HUES6 (cell line): ENCODE data around the gene TPO.
"Not testable (repeated sequence)": the region's sequence is repeated elsewhere in the genome, so short reads cannot be mapped to it uniquely, and the experiment has no call there.

Source experiments
- H3K27ac ChIP-seq: 2 replicates; pipeline ENCODE4 v1.7.0; 2013; ENCODE audit warnings: low read depth, mild to moderate bottlenecking, low read length, inconsistent platforms
- H3K27me3 ChIP-seq: 2 replicates; pipeline ENCODE4 v1.6.1; 2013; ENCODE audit warnings: low read length; ENCODE audit not compliant: control insufficient read depth, insufficient read depth
- H3K36me3 ChIP-seq: 2 replicates; pipeline ENCODE4 v1.6.1; 2013; ENCODE audit warnings: low read length; ENCODE audit not compliant: control insufficient read depth, insufficient read depth
- H3K4me1 ChIP-seq: 2 replicates; pipeline ENCODE4 v1.6.1; 2013; ENCODE audit warnings: low read length; ENCODE audit not compliant: control insufficient read depth, insufficient read depth
- H3K4me3 ChIP-seq: 2 replicates; pipeline ENCODE4 v1.5.1; 2013; ENCODE audit warnings: low read depth, low read length
- H3K9ac ChIP-seq: one replicate; pipeline ENCODE4 v1.6.1; 2013; ENCODE audit warnings: mild to moderate bottlenecking, low read length
- H3K9me3 ChIP-seq: 2 replicates; pipeline ENCODE4 v1.6.1; 2013; ENCODE audit warnings: low read depth, low read length; ENCODE audit not compliant: control insufficient read depth, insufficient read depth

Gene TPO

DNA sequence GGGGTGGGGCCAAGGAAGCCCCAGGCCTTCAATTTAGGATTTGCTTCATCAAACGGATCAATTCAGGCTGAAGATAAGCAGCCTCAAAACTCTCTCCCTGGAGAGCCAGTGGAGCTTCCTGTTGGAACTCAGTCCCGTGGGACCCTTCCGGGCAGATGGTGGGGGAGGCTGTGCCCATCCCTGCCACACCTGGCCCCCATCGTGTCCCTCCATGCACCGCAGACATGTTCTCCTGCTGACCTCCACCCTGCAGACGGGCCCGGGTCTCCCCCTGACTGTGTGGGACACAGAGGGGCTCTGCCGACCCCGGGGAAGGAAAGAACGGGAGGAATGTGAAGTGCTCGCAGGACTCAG, 144.2 kb downstream of the TPO start:
- no peak overlapping the region for H3K9ac ChIP-seq
- H3K36me3 ChIP-seq, result no peaks in the 10 kb centered on the region
- no peaks in the 10 kb centered on the region for H3K4me1 ChIP-seq
- H3K27ac ChIP-seq, result no peak overlapping the region
- H3K4me3 ChIP-seq, result no peak overlapping the region
- no peaks in the 10 kb centered on the region for H3K9me3 ChIP-seq
- no peaks in the 10 kb centered on the region for H3K27me3 ChIP-seq

DNA sequence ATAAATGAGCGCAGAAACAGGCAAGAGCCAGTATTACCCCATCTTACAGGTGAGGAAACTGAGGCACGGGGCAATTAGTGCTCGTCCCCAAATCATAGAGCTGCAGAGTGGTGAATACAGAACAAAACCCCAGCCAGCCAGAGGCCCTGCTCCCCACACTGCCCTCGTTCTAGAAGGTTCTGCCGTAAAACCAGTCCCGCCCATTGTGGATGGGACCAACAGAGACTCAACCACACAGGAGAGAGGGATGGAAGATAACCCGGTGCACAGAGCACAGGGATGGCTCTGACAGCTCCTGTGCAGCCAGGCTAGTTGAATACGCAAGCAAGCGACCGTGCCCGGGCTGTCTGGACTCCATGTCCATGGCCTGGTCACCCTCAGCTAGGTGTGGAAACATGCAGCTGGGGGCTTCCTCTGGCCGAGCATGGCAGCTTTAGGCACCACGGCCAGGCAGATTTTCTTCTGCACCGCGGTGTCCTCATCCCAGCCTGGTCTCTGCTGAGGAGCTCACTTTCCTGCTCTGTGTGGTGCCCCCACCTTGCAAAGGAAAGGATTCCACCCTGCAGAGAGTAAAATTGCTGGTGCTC, 146.4 kb downstream of the TPO start:
- Histone ChIP-seq H3K27me3 (no peaks in the 10 kb centered on the region), H3K4me3 (no peak overlapping the region), H3K36me3 (no peaks in the 10 kb centered on the region), H3K9me3 (no peaks in the 10 kb centered on the region), H3K4me1 (no peaks in the 10 kb centered on the region), H3K9ac (no peak overlapping the region), H3K27ac (no peak overlapping the region)

DNA sequence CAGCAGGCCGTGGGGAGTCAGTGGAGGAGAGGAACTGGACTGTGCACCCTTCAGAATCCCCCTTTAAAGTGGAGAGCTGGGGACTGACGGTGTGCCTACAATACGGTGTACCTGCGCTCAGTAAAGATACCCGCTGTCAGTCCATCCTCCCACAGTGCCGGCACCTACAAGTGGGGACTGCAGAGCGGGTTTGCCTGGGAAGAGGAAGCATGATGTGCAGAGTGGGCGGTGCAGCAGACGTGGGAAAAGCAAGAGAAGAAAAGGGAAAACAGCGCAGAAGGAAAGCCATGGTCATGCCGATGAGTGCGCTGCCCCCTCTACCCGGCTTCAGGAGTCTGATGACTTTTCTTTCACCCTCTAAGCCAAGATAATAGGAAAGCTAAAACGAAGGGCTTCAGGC, 148.0 kb downstream of the TPO start:
- Histone ChIP-seq H3K4me3 (no peak overlapping the region), H3K27ac (no peak overlapping the region), H3K36me3 (no peaks in the 10 kb centered on the region), H3K9ac (no peak overlapping the region), H3K9me3 (no peaks in the 10 kb centered on the region), H3K4me1 (no peaks in the 10 kb centered on the region), H3K27me3 (no peaks in the 10 kb centered on the region)

DNA sequence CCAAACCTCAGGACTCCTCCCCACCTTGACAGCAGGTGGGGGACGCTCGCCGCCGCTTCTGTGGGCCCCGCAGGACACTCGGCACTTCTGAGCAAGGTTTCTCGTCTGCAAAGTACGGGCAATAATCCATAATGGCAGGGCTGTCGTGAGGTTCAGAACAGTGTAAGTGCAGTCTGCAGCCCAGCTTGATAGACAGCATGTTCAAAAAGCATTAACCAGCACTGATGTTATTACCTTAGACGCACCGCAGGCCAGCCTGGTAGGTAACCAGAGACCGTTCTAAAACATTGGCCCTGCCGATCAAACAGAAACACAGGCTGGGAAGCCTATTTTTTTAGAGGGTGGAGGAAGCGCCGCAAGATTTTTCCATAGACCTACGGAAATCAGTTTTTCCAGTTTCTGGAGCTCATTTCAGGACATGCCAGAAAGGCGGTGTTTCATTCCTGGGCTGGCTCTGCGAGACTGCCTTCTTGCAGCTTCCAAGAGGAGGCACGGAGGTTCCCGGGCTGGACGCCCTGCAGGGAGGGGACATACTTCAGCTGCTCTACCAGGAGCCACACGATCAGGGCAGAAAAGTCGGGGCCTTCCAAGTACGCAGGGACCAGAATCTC, 148.7 kb downstream of the TPO start:
- Histone ChIP-seq H3K4me3 (no peak overlapping the region), H3K9ac (no peak overlapping the region), H3K36me3 (no peaks in the 10 kb centered on the region), H3K9me3 (no peaks in the 10 kb centered on the region), H3K27me3 (no peaks in the 10 kb centered on the region), H3K4me1 (no peaks in the 10 kb centered on the region), H3K27ac (no peak overlapping the region)

DNA sequence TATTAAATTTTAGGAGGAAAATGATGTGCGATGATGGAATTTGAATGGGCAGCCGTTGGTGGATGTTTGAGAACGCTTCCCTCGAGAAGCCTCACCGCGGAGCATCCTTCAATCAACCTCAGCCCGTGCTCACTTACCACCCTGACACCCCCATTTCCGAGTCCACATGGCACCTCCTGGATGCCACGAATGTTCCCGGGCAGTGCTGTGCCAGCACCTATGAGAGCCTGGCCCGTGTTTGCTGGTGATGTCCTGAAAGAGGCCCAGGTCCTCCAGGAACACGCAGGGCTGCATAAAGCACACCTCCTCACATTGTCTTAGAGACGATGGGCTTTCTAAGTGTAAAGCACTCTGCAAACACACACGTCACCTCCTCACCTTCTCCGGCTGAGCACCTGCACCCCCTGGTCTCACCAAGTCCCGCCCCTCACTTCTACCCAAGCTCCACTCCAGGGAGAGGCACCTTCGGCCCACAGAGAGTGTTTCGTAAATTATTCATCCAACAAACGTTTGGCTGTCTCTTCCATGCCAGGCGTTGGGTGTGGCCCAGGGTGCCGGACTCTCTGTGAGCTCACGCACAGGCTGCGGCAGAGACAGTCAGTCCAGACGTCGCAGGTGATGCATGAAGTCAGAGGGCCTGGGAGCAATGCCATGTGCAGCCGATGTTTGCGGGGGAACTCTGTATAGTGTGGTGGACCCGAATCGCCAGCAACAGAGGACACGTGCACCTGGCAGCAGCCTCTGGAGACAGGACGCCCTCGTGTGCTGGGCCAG, 150.0 kb downstream of the TPO start:
- no peak overlapping the region for H3K4me3 ChIP-seq
- no peak overlapping the region for H3K9ac ChIP-seq
- H3K27me3 ChIP-seq, result no peaks in the 10 kb centered on the region
- no peaks in the 10 kb centered on the region for H3K36me3 ChIP-seq
- H3K27ac ChIP-seq, result no peak overlapping the region
- H3K4me1 ChIP-seq, result no peaks in the 10 kb centered on the region
- no peaks in the 10 kb centered on the region; the same call in 1 of the 2 replicates for H3K9me3 ChIP-seq

DNA sequence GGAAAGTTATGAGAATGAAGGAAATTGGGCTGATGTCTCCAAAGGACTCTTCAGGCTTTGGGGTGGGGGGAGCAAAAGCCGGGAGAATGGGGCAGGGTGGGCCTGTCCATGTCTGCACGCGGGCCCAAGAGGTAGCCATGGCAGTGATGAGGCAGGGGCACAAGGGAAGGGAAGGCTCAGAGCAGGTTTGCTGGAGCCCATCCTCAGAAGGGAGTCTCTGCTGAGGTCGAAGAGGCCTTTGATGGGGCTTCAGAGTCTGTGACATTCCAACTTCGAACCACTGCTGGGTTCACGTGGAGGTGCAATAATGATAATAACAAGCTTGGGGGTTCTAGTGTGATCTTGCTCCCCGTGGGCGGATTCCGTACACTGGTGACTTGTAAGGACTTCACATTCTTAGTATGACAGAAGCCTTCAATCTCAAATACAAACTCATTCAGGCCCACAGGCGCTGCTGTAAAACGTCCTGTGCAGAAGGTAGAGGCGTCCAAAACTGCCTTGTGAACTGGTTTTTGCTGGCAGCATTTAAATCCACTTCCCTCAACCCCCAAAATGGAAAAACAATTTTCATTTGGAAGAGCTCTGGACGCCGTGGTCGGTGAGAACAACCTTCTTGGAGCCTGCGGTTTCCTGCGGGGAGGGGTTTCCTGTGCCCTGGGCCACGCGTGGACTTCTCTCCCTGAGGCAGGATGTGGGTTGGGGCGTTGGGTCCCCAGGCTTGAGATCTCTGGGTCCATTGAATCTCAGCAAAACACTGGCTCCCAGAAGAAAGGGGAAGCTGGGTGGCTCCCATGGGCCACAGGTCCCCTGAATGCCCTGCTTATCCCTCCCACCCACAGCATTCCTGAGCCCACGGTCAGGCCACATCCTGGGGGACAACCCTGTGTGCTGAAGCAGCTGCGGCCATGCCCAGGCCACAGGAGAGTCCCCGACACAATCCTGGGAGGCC, 151.0 kb downstream of the TPO start:
- no peak overlapping the region for H3K27ac ChIP-seq
- no peak overlapping the region for H3K9ac ChIP-seq
- no peaks in the 10 kb centered on the region for H3K27me3 ChIP-seq
- H3K9me3 ChIP-seq, result no peaks in the 10 kb centered on the region; the same call in 1 of the 2 replicates
- H3K4me1 ChIP-seq, result no peaks in the 10 kb centered on the region
- no peaks in the 10 kb centered on the region for H3K36me3 ChIP-seq
- no peak overlapping the region for H3K4me3 ChIP-seq

DNA sequence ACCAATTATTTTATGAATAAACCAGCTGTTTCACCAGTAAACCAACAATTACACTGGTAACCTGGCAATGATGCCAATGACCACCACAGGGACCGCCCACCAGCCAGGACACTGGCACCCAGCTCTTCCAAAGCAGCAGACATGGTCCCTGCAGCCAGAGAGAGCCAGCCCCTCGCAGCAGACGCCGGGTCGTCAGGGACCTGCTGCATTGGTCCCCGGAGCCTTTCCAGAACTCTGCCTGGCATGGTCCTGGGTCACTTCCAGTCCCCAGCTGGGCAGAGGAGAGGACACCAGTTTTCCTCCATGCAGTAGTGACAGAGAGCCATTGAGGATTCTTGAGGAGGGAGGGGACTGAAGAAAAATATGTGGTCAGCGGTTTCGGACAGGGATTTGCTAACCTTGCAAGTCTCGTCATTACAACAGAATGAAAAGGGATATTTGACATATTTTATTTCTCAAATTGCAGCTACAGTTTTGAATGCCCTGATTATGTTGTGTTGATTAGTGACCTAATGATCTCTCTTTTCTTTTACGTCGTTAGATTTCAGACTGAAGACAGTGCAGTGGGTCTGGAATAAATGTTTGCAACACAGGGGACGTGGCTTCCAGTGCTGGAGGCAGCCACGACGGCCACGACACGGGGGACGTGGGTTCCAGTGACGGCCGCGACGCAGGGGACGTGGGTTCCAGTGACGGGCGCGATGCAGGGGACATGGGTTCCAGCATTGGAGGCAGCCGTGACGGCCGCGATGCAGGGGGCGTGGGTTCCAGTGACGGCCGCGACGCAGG, 154.5 kb downstream of the TPO start:
- Histone ChIP-seq H3K36me3 (no peaks in the 10 kb centered on the region), H3K4me1 (no peaks in the 10 kb centered on the region), H3K4me3 (no peak overlapping the region), H3K27ac (no peak overlapping the region), H3K9me3 (no peaks in the 10 kb centered on the region; the same call in 1 of the 2 replicates), H3K9ac (no peak overlapping the region), H3K27me3 (no peaks in the 10 kb centered on the region)

DNA sequence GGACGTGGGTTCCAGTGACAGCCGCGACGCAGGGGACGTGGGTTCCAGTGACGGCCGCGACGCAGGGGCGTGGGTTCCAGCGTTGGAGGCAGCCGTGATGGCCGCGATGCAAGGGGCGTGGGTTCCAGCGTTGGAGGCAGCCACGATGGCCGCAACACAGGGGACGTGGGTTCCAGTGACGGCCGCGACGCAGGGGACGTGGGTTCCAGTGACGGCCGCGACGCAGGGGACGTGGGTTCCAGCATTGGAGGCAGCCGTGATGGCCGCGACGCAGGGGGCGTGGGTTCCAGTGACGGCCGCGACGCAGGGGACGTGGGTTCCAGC, 155.0 kb downstream of the TPO start:
- not testable (repeated sequence) for H3K27me3 ChIP-seq, H3K4me3 ChIP-seq, H3K9ac ChIP-seq, H3K9me3 ChIP-seq, H3K27ac ChIP-seq, H3K36me3 ChIP-seq, H3K4me1 ChIP-seq

DNA sequence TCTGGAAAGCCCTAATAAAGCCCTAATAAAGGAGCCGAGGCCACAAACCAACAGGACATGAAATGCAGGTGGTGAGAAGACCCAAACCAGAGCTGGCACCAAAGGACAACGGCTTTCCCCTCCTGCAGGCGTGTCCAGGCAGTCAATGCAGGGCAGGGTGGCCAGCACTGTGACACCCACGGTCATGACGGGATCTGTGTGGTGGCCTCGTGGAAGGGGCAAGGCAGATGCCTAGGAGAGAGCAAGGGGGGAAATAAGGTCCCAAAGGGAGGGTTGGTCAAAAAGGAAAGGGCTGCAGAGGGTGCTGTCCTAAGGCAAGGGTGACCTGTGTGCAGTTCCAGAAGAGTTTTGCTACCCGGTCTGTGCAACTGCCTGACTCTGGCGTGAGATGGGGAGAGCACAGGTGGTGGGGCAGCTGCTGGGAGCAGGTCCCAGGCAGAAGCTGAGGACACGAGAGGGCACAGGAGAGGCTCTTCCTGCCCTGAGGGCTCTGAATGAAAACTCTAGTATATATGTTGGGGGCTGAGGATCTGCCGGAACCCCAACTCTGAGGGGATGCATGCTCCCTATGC, 156.7 kb downstream of the TPO start:
- Histone ChIP-seq H3K27ac (no peak overlapping the region), H3K9me3 (no peaks in the 10 kb centered on the region; the same call in 1 of the 2 replicates), H3K36me3 (no peaks in the 10 kb centered on the region), H3K9ac (no peak overlapping the region), H3K4me3 (no peak overlapping the region), H3K4me1 (no peaks in the 10 kb centered on the region), H3K27me3 (0 out of 2 replicates have a peak, but pooled peaks cover 3% of the 10 kb centered on the region)
